ENCODE results near the gene FAM131B. TPM values are rescaled to one million over a fixed set of nuclear protein-coding genes. Genes with fewer than 3 reads are reported as not detected.

FAM131B gene
- total and polyA plus RNA-seq, 2 of the 13 experiments (the other 11 are each of a cell fraction or from before 2014, with no cell fraction given) = 0.07 TPM; not detected in 1

DNA sequence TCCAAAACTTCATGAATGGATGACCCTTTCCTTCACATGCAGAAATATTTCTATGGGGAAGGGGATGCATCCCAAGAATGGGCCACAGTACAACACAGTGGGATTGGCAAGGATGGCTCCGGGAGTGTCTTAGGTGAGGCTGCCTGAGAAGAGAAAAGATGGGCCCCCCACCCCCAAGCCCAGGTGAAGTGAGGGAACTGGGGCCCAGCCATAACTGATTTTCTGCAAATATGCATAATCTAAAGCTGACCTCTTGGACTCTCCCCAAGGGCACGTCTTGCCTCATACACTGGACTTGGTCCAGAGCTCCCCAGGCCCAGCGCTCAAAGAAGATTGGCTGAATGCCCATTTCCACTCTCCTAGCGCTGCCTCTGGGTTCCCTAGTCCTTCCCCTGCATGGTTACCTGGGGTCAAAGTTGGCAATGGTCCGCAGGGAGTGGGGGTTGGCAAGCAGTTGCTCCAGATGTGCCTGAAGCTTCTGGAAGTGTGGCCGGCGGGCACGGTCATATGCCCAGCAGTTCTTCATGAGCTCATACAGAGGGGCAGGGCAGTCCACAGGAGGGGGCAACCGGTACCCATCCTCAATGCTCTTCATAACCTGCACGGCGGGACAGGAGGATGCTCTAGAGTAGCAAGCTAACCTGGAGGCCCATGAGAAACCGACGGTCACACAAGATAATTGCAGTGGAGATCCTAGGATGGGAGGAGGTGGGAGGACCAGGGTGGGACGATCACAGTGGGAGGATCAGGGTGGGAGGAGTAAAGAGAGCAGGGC lies 30.9 kb upstream of the FAM131B start (continued):
- TF ChIP-seq GABPA (IDR thresholded peaks at IDR 0.05; ENCODE audit: low read depth, low read length) (no peak), GABPA (CRISPR knock-in tag; IDR thresholded peaks at IDR 0.05; ENCODE audit: low read depth) (no peak), NCOA2 (CRISPR knock-in tag; IDR thresholded peaks at IDR 0.05) (peak; percentile 86), NR2C2 (CRISPR knock-in tag; IDR thresholded peaks at IDR 0.05; ENCODE audit: borderline replicate concordance) (peak; percentile 89), HDAC2 (CRISPR knock-in tag; IDR thresholded peaks at IDR 0.05) (peak; percentile 92; the same call in 1 of the 2 replicates), YEATS4 (CRISPR knock-in tag; IDR thresholded peaks at IDR 0.05; ENCODE audit: borderline replicate concordance) (no peak), PAXIP1 (CRISPR knock-in tag; conservative IDR thresholded peaks at IDR 0.05) (peak; percentile 97), ZFP90 (CRISPR knock-in tag; IDR thresholded peaks at IDR 0.05; ENCODE audit: borderline replicate concordance) (no peak), ERF (CRISPR knock-in tag; IDR thresholded peaks at IDR 0.05) (peak; percentile 45; the same call in 1 of the 2 replicates), LCORL (IDR thresholded peaks at IDR 0.05) (no peak), LCORL (CRISPR knock-in tag; IDR thresholded peaks at IDR 0.05) (peak; percentile 59), FOSL2 (CRISPR knock-in tag; IDR thresholded peaks at IDR 0.05) (peak; percentile 44), CBFB (CRISPR knock-in tag; IDR thresholded peaks at IDR 0.05) (no peak), TAF15 (IDR thresholded peaks at IDR 0.05; ENCODE audit: low read depth, low read length, poor library complexity, severe bottlenecking) (no peak)
- TF ChIP-seq, protein P1, sequence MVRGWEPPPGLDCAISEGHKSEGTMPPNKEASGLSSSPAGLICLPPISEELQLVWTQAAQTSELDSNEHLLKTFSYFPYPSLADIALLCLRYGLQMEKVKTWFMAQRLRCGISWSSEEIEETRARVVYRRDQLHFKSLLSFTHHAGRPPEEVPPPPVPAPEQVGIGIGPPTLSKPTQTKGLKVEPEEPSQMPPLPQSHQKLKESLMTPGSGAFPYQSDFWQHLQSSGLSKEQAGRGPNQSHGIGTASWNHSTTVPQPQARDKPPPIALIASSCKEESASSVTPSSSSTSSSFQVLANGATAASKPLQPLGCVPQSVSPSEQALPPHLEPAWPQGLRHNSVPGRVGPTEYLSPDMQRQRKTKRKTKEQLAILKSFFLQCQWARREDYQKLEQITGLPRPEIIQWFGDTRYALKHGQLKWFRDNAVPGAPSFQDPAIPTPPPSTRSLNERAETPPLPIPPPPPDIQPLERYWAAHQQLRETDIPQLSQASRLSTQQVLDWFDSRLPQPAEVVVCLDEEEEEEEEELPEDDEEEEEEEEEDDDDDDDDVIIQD (CRISPR knock-in tag; IDR thresholded peaks at IDR 0.05; ENCODE audit: low read depth) = peak; percentile 48; the same call in 1 of the 2 replicates
- TF ChIP-seq, protein P2, sequence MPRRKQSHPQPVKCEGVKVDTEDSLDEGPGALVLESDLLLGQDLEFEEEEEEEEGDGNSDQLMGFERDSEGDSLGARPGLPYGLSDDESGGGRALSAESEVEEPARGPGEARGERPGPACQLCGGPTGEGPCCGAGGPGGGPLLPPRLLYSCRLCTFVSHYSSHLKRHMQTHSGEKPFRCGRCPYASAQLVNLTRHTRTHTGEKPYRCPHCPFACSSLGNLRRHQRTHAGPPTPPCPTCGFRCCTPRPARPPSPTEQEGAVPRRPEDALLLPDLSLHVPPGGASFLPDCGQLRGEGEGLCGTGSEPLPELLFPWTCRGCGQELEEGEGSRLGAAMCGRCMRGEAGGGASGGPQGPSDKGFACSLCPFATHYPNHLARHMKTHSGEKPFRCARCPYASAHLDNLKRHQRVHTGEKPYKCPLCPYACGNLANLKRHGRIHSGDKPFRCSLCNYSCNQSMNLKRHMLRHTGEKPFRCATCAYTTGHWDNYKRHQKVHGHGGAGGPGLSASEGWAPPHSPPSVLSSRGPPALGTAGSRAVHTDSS (CRISPR knock-in tag; conservative IDR thresholded peaks at IDR 0.05) = no peak
- TF ChIP-seq, protein P3, sequence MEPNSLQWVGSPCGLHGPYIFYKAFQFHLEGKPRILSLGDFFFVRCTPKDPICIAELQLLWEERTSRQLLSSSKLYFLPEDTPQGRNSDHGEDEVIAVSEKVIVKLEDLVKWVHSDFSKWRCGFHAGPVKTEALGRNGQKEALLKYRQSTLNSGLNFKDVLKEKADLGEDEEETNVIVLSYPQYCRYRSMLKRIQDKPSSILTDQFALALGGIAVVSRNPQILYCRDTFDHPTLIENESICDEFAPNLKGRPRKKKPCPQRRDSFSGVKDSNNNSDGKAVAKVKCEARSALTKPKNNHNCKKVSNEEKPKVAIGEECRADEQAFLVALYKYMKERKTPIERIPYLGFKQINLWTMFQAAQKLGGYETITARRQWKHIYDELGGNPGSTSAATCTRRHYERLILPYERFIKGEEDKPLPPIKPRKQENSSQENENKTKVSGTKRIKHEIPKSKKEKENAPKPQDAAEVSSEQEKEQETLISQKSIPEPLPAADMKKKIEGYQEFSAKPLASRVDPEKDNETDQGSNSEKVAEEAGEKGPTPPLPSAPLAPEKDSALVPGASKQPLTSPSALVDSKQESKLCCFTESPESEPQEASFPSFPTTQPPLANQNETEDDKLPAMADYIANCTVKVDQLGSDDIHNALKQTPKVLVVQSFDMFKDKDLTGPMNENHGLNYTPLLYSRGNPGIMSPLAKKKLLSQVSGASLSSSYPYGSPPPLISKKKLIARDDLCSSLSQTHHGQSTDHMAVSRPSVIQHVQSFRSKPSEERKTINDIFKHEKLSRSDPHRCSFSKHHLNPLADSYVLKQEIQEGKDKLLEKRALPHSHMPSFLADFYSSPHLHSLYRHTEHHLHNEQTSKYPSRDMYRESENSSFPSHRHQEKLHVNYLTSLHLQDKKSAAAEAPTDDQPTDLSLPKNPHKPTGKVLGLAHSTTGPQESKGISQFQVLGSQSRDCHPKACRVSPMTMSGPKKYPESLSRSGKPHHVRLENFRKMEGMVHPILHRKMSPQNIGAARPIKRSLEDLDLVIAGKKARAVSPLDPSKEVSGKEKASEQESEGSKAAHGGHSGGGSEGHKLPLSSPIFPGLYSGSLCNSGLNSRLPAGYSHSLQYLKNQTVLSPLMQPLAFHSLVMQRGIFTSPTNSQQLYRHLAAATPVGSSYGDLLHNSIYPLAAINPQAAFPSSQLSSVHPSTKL (CRISPR knock-in tag; IDR thresholded peaks at IDR 0.05) = peak; percentile 92
- TF ChIP-seq, protein P4, sequence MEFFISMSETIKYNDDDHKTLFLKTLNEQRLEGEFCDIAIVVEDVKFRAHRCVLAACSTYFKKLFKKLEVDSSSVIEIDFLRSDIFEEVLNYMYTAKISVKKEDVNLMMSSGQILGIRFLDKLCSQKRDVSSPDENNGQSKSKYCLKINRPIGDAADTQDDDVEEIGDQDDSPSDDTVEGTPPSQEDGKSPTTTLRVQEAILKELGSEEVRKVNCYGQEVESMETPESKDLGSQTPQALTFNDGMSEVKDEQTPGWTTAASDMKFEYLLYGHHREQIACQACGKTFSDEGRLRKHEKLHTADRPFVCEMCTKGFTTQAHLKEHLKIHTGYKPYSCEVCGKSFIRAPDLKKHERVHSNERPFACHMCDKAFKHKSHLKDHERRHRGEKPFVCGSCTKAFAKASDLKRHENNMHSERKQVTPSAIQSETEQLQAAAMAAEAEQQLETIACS (CRISPR knock-in tag; IDR thresholded peaks at IDR 0.05) = no peak

Measured in HepG2 (cell line).